Measurements from ENCODE around the gene SNX21.

The SNX21 gene

DNA sequence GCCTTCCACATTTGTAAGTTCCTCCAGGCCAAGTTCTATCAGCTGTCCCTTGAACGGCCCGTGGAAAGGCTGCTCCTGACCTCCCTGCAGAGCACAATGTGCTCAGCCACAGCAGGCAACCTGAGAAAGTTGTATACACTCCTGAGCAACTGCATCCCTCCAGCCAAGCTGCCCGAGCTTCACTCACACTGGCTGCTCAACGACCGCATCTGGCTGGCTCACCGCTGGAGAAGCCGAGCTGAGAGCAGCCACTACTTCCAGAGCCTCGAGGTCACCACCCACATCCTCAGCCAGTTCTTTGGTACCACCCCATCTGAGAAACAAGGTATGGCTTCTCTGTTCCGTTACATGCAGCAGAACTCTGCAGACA, 49.5 kb downstream of the SNX21 start:
- DNase-seq: no peak

DNA sequence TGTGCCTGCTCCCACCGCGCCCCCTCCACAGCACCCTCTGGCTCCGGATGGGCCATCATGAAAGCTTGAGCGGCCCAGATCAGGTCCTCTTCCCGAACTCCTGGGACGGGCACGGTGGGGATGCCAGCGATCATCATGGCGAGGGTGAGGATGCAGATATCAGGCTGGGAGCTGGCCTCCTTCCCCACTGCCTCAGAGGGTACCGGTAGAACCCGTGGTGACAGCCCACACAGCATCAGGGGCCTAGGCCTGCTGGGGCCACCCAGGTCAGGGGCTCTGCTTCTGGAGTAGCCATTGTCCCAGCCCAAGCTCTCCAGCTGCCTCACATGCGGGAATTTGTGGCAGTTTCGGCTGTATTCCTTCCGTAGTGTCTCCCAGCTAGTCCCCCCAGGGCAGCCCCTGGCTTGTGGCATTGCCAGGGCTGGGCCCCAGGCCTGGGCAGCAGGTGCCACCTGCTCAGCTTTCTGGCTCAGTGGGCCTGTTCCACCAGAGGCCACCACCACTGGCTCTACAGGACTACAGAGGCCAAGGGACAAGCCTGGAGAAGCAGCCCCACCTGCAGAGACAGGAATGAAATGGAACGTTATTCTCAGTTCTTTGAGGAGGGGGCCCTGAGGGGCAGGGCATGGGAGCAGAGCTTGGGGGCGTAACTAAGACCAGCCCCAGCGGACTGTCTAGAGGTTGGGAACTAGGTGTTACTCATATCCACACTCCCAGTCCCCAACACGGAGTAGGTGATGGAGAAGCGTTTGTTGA, 53.2 kb downstream of the SNX21 start:
- no peak for DNase-seq

DNA sequence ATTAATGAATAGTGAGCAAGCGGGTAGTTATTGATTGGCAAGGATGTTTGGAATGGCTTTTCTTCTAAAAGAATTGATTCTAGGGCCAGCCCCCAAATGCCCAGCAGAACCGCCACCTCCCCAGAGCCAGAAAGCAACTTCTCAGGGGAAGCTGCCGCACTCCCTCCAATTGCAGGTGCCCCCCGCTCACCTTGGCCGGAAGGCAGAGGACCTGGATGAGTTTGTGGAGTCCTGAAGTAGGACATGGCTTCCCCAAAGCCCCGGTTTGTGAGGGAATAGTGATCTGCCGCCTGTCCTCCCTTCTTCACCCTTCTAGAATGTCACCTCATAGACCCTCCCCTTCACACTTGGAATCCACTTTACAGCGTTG, 53.7 kb downstream of the SNX21 start, which contains the start of gene SPATA25:
Gene SPATA25 (minus strand): TSS at position 277 of the 370 bp plus-strand sequence. CDS start 32 bp downstream, at position 245.
- DNase-seq: no peak

DNA sequence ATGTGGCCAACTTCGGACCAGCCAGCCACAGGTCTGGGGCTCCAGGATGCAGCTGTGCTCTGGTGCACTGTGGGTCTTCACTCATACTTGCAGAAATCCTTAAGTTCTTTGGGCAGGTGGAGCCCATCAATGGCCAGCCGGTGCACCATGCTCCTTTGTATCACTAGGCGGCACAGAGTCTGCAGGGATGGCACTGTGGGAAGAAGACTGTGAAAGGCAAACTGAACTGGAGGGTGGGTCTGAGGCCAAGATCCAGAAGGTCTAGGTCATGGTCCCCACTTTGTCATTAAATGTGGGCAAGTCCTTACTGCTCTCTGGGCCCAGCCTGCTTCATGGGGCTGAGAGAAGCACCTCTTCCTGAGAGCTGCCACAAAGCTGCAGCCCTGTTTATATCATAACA, 55.1 kb downstream of the SNX21 start:
- no peak for DNase-seq

DNA sequence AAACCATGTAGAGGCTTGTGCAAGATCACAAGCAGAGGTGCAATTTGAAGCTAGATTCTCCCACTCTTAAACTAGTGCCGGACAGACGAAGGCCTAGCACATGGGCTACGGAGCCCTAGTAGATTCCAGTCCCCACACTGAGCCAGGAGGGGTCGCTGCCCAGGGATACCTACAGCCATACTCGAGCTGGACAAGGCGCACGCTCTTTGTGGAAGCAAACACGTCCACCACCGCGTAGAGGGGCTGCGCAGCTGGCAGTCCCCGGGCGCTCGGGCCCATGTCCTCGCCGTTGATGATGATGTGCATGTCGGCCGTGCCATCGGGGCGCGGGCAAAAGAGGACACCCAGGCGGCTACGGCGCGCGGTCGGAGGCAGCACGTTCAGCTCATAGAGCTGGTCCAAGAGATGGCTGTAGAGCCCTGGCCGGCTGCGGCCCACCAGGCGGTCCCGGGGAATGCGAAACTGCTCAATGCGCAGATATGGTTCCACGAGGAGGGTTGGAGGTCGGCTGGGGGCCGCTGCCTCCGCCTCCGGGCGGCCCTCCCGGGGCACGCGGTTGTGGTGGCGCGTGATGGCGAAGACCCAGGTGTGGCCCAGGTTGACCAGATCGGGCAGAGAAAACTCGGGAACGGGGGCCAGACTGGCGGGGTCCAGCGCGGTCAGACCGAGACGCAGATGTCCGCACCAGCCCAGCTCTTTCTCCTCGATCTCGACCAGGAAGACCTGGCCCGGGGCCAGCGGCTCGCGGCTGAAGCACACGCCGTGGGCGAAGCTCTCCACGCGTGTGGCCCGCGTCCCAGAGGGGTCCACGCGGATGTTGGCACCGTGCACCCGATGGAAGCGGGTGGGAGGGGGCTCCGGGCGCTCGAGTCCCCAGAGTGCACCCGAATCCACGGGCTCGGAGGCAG, 56.7 kb downstream of the SNX21 start:
- DNase-seq: no peak

DNA sequence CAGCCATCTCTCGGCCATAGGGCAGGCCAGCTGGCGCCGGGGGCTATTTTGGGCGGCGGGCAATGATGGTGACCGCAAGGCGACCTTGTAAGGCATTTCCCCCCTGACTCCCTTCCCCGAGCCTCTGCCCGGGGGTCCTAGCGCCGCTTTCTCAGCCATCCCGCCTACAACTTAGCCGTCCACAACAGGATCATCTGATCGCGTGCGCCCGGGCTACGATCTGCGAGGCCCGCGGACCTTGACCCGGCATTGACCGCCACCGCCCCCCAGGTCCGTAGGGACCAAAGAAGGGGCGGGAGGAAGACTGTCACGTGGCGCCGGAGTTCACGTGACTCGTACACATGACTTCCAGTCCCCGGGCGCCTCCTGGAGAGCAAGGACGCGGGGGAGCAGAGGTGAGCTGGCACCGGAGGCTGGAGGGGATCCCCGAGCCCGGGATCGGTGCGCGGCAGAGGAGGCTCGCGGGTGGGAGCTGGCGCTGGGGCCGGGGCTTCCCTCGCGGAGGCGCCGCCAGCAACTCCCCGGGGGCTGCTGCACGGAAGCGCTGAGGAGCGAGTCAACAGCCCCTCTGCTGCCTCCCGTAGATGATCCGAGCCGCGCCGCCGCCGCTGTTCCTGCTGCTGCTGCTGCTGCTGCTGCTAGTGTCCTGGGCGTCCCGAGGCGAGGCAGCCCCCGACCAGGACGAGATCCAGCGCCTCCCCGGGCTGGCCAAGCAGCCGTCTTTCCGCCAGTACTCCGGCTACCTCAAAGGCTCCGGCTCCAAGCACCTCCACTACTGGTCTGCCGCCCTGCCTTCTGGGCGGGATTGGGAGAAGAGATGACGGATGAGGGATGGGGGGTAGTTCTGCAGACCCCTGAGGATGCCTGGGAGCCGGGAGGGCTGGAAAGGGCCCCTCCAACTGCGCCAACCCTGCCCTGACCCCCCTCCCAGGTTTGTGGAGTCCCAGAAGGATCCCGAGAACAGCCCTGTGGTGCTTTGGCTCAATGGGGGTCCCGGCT, 57.7 kb downstream of the SNX21 start, which contains the start of the genes CTSA and NEURL2:
Gene CTSA (plus strand): TSS at position 351 of the 999 bp plus-strand sequence. CDS start 234 bp downstream, at position 585.
Gene NEURL2 (minus strand): TSS at position 224 of the 999 bp plus-strand sequence. CDS start 217 bp downstream, at position 7.
- DNase-seq: peak; percentile 21

DNA sequence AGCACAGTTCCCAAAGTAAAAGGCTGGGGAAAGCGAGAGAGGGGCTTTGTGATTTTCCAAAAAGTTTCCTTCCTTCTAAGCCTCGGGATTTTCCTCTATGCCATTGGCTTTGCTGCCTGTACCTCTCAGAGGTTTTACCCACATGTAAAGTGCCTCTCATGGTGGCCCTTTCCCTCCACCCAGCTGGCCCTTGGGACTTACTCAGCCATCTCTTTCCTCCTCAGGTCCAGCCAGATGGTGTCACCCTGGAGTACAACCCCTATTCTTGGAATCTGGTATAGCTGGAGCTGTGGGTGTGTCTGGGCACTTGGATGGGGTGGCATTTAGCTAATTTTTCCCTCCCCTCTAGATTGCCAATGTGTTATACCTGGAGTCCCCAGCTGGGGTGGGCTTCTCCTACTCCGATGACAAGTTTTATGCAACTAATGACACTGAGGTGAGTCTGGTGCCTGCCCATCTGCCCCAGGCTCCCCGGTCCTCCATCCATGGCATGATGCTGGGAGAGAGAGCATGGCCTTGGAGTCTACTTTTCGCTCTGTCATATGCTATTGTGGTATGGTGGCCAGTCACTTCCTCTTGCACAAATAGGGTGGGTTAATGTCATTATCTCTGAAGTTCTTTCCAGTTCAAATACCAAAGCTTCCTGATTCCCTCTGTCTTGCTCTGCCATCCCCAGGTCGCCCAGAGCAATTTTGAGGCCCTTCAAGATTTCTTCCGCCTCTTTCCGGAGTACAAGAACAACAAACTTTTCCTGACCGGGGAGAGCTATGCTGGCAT, 58.6 kb downstream of the SNX21 start:
- DNase-seq: no peak
